Superior temporal gyrus (tissue), 1 donor: ENCODE measurements around the gene IPO13.
A peak's percentile ranks its signal among the peaks of the same experiment; 100 is the strongest.

ENCODE experiments used
- DNase-seq: peaks from one replicate; pipeline ENCODE4 v3.0.0-alpha.2; 2016; ENCODE audit errors: extremely low spot score

Gene IPO13

DNA sequence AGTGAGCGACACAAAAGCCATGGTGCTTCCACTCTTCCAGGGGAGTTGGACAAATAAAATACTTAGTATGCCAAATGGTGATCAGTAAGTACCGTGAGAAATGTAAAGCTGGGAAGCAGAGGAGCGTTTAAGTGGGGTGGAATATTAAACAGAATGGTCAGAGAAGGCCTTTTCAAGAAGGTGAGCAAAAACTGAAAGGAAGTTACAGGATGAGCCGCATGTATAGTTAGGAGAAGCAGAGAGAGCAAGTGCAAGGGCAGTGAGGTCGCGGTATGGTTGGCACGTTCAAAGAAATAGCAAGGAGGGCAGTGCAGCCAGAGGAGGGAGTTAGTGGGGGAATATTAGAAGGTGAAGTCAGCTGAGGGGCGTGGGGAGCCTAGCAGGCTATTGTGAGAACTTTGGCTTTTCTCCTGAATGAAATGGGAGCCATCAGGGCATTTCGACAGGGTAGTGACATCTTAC lies 27.3 kb downstream of the IPO13 start:
- DNase-seq = no peak

DNA sequence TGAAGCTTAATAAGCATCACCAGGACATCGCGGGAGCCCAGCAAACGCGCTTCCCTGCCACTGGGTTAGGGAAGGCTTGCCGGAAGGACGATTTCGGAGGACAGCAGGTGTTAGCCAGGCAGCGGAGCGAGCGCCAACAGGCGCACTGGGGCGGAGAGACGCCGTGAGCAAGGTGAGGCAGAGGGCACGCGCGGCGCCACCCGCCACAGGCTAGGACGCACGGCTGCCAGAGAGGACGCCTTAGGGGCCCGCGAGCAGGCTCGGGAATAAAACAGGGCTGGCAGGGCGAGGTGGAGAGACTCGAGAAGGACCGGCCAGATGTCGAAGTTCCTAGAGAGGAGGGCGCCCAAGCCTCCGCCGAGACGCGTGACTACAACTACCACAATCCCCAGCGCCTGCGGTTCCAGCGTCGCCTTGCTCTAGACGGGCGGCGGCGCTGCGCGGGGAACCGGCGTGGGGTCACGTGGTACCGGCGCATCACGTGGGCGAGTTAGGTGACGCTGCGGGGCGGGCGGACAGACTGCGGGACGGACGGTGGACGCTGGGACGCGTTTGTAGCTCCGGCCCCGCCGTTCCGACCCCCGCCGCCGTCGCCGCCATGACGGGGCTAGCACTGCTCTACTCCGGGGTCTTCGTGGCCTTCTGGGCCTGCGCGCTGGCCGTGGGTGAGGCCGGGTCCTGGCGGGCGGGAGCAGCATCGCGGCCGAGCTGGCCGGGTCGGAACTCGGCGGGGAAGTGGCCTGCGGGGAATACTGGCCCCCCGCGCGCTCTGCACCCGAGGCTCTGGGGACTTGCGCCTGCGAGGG lies 27.9 kb downstream of the IPO13 start, which contains the start of gene ATP6V0B:
Gene ATP6V0B, plus strand, starts transcription at position 518 of the 806 bp plus-strand sequence. Its CDS starts 81 bp downstream, at position 599.
- DNase-seq = peak; percentile 98

DNA sequence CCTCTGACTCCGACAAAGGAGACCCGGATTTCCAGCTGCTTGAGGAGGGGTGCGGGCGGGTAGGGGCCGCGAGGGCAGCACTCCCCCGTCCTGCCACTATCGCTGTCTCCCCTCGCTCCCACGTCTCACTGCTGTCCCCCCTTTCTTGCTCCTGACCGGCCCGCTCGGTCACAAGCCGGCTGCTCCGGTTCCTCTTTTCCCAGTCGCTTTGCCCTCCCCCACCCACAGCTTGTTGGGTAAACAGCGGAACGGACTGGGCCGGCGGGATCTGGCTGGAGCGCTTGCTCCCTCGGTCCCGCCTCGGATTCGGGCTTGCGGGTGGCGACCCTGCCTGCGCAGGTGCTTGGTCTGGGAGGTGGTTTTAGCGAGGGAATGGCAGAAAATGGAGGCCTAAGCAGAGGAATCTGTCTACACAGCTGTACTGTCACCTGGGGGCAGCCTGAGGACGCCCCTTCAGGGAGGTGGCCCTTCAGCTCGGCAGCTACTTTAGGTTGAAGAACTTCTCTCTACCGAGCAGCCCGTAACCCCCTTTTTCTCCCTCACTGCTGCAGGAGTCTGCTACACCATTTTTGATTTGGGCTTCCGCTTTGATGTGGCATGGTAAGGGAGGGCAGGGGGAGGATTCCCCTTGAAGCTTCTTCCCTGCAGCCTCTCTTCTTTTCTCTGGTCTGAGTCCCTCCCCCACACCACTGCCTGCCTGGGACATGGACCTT lies 28.7 kb downstream of the IPO13 start:
- DNase-seq = no peak

DNA sequence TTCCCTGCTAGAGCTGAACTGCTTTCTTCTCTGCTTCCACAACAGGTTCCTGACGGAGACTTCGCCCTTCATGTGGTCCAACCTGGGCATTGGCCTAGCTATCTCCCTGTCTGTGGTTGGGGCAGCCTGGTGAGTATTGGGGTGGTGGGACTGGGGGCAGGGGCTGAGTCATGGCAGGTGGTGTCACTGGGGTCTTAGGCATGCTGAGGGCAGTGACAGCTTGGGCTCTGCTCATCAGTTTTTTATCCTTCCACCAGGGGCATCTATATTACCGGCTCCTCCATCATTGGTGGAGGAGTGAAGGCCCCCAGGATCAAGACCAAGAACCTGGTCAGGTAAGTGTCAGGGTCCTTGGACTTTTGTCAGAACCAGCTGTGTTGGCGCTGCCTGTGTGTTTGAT lies 29.3 kb downstream of the IPO13 start:
- DNase-seq = no peak

DNA sequence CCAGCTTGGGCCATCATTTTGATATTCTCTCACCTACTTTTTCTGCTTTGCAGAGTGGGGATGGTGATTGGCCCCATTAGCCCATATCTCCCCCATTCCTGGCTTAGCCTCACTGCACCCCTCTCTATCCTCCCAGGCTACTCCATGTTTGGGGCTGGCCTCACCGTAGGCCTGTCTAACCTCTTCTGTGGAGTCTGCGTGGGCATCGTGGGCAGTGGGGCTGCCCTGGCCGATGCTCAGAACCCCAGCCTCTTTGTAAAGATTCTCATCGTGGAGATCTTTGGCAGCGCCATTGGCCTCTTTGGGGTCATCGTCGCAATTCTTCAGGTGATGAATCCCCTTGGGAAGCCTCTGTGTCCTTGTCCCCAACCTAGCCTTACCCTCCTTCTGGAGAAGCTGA lies 30.1 kb downstream of the IPO13 start:
- DNase-seq = no peak

DNA sequence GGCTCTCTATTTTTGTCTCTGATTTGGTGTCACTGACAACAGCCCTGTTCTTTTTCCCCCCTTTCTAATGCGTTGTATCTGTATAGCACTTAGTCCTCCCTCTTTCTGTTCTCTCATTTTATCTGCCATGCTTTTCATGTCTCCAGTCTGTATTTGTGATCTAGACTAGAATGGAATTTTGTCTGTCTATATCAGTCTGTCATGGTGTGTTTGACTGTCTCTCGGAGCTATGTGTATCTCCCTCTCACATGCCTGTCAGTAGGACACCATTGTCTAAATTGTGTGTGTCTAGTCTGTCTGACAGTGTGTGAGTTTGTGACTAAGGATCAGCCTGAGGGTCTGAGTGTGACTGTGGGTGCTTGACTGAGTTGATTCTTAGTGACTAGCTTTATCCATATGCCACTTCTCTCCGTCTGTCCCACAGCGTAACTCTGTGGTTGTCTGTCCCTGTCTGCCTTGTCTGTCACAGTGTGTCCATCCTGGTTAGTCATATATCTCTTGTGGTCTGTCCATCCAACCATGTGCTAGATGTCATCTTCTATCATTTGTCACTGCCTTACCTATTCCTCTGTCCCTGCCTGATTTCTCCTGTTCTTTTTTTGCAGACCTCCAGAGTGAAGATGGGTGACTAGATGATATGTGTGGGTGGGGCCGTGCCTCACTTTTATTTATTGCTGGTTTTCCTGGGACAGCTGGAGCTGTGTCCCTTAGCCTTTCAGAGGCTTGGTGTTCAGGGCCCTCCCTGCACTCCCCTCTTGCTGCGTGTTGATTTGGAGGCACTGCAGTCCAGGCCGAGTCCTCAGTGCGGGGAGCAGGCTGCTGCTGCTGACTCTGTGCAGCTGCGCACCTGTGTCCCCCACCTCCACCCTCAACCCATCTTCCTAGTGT lies 30.9 kb downstream of the IPO13 start:
- DNase-seq = no peak

DNA sequence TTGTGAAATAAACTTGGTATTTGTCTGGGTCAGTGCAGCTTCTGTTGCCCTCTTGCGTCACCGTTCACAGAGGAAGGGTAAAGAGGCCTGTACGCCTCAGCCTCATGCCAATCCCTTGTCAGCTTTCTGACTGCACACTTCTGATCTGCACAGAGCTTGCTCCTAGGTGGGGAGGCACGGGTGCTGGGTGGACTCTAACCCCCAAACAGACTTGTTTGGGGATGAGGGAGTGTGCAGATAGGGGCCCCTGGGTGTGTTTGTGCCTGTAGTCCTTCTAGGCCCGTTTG lies 31.5 kb downstream of the IPO13 start:
- no peak for DNase-seq

DNA sequence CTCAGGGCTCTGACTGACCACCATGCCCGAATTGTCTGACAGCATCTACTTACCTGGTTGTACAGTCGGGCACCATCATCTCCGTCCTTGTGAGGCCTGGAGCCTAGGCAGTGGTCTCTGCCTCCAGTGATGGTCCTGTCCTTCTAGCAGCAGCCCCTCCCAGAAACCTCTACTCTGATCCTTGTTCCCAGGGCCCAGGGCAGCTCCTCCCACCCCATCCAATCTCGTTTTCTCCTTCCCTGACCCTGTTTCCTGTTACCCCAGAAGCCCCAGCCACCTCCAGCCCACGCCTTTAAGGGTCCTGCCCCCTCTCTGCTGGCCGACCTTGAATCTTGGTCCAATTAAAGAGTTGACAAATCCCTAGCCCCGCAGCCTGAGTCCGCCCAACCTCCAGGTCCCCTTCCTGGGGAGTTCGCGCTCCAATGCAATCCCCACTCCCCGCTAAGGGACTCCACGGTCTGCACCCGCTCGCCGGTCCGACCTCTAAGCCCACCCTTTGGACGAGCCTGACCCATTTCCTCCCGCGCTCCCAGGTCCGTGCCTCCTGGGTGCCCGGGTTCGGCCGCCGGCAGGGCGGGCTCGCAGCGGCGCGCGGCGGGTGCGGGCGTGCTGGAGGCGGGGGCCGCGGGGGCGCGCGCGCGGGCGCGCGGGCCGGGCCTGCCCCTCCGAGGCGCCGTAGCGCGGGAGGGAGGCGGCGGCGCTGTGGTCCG lies 32.0 kb downstream of the IPO13 start, which contains the start of gene B4GALT2:
Gene B4GALT2, plus strand, starts transcription at position 660 of the 710 bp plus-strand sequence. CDS start 1,951 bp downstream, outside the sequence.
- DNase-seq = no peak

DNA sequence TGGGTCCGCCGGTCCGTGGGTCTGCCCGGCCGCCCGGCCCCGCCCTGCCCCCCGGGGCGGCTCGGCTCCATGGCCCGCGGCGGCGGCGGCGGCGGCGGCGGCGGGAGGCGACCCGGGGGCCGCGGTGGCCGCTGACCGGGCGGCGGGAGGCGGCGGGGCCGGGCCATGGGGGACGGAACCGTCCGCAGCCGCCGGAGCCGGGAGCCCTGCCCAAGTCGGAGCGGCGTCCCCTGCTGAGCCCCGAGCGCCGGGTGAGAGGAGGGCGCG lies 32.4 kb downstream of the IPO13 start:
- no peak for DNase-seq

DNA sequence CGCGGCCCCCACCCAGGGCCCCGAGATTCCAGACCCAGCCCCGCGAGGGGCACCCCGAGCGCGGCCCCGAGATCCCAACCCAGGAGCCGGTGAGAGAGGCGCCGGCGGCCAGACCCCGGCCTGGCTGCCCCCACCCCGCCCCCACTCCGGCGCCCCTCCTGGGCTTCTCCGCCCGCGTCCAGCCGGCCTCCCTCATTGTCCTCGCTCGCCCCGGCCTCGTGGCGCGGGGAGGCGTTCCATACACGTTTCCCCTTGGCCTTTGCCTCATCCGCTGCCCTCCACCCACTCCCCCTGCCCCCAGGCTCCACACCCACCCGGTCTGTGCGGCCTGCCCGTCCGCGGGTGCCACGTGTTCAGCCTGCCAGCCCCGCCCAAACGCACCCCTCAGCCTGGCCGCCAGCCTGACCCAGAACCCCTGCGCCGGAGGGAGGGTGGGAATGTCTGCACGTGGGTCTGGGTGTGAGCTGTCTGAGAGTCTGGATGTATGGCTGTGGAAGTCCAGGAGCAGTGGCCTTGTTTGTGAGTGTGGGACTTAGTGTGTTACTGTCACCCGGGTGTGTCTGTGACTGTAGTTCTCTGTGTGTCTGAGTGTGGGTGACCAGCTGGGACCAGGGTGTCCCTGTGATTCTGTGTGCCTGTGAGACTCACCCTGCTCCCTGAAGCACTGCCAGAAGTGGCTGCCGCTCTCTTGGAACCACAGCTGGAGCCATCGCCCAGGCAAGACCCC lies 32.9 kb downstream of the IPO13 start:
- DNase-seq = no peak

DNA sequence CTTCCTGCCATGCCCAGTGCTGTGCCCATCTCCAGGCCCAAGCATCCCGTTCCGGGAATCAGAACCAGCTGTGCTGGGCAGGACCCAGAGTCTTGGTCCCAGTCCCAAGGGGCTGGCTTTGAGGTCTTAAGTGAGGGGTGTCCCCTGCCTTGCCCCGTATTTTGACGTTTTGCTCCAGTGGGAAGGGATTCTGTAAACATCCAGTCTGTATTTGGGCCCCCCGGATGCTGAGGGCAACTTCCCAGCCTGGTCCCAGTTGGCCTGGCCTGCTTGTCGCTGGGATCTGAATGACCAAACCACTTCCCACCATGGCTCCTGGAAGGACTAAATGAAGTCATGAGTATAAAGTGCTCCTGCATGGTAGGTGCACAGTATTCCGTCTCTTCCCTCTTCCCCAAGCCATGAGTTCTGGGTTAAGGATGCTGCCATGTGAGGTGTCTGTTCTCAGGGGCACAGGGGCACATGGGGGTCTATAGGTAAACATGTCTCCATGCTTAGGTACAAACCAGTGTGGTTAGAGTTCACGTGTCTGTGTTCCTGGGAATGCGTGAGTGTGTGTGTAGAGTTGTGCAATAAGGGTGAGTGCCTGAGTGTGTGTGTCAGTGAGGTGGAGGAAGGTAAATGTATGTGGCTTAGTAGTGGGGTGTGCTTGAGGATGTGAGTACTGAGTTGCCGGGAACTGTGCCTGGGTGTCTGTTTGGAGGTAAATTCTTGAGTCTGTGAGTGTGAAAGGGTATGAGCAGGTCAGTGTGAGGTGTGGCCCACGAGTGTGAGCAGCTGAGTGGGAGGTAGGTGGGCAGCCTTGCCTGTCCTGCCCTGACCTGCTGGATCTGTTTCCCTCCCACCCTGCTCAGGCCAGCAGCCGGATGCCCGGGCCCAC lies 33.7 kb downstream of the IPO13 start:
- no peak for DNase-seq

DNA sequence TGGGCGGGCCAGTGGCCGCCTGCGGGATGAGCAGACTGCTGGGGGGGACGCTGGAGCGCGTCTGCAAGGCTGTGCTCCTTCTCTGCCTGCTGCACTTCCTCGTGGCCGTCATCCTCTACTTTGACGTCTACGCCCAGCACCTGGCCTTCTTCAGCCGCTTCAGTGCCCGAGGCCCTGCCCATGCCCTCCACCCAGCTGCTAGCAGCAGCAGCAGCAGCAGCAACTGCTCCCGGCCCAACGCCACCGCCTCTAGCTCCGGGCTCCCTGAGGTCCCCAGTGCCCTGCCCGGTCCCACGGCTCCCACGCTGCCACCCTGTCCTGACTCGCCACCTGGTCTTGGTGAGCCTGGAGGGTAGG lies 34.4 kb downstream of the IPO13 start:
- no peak for DNase-seq

DNA sequence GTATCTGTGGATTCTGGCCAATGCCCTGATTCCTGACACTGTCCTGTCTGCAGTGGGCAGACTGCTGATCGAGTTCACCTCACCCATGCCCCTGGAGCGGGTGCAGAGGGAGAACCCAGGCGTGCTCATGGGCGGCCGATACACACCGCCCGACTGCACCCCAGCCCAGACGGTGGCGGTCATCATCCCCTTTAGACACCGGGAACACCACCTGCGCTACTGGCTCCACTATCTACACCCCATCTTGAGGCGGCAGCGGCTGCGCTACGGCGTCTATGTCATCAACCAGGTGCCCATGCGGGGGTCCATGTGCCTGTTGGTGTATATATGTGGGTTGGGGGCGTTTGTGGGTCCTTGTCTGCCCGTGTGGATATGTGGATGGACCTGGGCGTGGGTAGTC lies 34.9 kb downstream of the IPO13 start:
- no peak for DNase-seq

DNA sequence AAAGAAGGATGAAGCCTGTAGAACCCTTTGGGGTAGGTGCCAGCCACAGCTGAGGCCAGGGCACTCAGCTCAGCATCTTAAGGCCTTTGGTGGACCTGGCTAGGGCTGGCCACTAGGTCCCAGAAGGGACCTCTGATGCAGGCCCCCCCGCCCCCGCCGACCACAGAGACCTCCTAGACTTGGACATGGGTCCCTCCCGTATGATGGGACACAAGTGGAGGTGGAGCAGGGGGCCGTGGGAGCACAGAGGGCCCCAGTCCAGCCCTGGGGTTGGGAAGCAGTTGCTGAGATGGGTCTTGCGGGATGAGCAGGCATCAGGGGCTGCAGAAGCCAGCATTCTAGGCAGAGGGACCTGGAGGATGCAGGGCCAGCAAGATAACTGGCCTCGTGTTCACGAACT lies 35.5 kb downstream of the IPO13 start:
- DNase-seq = no peak

DNA sequence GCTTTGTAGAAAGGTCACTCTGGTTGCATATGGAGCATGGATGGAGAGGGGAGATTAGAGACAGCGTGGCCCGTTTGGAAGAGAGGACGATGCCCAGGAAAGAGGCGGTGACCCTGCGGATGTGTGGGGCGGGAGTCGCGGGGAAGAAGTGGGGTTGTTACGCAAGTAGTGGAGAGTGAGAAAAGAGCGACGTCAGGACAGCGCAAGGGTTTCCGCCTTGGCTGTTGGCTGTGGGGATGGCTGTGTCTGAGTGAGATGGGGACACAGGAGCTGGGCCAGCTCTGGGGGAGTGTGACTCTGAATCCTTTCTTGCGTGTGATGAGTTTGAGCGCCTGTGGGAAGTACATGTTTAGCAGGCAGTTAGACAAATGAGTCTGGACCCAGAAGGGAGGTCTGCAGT lies 36.1 kb downstream of the IPO13 start:
- no peak for DNase-seq

DNA sequence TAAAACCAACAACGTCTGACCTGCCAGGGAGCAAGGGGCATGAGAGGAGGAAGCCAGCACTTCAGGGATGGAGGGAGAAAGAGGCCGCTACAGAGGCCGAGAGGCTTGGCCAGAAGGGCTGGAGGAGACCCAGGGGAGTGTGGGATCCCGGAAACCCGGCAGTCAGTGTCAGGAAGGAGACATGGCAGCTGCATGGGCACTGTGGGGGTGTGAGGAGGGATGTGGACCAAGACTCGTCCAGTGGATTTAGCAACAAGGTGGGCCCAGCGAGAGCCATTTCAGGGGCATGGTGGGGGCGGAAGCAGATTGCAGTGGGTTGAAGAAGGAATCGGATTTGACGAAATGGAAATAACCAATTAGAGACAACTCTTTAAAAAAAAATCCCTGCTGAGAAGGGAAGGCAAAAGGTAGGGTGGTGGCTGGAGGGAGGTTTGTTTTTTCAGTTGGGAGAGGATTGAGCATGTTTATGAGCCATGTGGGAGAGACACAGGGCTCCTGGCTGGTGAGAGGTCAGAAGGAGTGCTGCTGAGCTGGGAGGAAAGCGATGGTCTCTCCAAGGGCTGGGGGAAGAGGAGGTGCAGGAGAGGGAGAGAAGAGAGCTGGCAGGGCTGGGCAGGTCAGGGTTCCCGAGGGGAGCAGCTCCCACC lies 36.6 kb downstream of the IPO13 start:
- no peak for DNase-seq

DNA sequence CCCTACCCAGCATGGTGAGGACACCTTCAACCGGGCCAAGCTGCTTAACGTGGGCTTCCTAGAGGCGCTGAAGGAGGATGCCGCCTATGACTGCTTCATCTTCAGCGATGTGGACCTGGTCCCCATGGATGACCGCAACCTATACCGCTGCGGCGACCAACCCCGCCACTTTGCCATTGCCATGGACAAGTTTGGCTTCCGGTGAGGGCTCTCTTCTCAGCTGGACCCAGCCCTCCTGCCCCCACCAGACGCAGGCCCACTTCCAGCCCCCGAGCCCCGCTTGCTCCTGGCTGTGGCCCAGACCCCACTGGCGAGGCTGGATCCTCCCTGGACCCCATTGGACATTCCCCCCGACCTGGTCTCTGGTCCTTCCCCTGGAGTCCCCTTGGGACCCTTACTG lies 38.1 kb downstream of the IPO13 start:
- no peak for DNase-seq

DNA sequence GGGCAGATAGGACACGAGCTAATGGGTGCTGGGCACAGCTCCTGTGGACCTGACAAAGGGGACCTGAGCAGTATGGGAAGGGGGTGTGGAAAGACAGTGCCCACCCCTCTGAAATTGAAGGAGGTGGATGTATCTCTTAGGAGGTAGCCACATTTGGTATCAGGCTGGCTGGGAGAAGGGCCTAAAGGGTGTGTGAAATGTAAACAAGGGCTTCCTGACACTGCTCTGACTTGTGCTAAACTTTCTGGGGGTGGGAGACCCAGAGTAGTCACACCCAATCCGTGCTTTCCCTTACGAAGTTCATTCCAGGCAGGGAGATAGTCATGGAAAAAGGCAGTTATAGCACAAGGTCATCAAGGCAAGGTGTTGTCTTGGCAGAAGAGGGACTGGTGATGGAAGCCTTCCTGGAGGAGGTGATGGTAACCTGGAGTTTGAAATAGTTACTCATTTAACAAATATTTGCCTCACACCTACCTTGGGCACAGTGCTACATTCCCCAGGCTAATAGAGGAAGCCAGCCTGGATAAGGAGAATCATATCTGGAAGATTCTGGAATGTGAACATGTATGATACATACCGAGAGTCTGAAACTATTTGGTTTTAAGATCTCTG lies 39.3 kb downstream of the IPO13 start:
- no peak for DNase-seq

DNA sequence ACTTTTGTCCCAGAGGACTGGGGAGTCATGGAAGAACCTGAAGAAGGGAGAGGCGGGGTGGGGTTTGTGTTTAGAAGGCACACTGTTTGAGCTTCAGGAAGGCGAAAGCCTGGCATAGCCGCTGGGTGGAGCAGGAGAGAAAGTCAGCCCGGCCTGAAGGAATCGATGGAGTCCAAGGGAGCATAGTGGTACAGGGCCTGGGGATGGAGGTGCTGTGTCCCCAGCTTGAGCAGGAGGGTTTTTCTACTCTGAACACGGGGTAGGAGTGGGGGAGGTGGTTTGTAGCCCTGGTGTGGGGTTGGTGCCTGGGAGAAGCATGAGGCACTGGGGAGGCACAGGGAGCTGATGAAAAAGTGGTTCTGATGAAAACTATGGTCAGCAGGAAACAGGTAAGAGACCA lies 40.0 kb downstream of the IPO13 start:
- no peak for DNase-seq
